SK-N-SH treated with all-trans-retinoic acid at 6 μM for 48 hours (cell line): ENCODE data around the gene PIK3R5.

Source experiments
- ATAC-seq: fragments of 200-7000 bp; cut with Tn5 transposase; 3 replicates; pipeline ENCODE4 v1.9.1; 2020; ENCODE audit warnings: mild to moderate bottlenecking, moderate library complexity
- ARNTL ChIP-seq: fragments of 450-650 bp; formaldehyde crosslinking; IDR thresholded peaks from 2 replicates; pipeline ENCODE4 v1.5.0; 2020; ENCODE audit warnings: low read depth, mild to moderate bottlenecking, moderate library complexity, borderline replicate concordance
- BACH2 ChIP-seq: fragments of 250-450 bp; sonication (Bioruptor Pico); IDR thresholded peaks from 2 replicates; pipeline ENCODE4 v1.9.0; 2021; ENCODE audit warnings: mild to moderate bottlenecking, borderline replicate concordance
- CREB5 ChIP-seq: fragments of 250-450 bp; sonication (Bioruptor Pico); IDR thresholded peaks from 2 replicates; pipeline ENCODE4 v1.5.1; 2020; ENCODE audit warnings: low read depth, mild to moderate bottlenecking, moderate library complexity
- CSDC2 ChIP-seq: fragments of 250-450 bp; sonication (Bioruptor Pico); IDR thresholded peaks from 2 replicates; pipeline ENCODE4 v1.5.0; 2020; ENCODE audit warnings: mild to moderate bottlenecking, moderate library complexity
- ESRRG ChIP-seq: fragments of 250-450 bp; sonication (Bioruptor Pico); IDR thresholded peaks from 2 replicates; pipeline ENCODE4 v1.6.1; 2021; ENCODE audit warnings: mild to moderate bottlenecking
- GLIS3 ChIP-seq: fragments of 250-450 bp; sonication (Bioruptor Pico); IDR thresholded peaks from 2 replicates; pipeline ENCODE4 v1.5.0; 2020; ENCODE audit warnings: mild to moderate bottlenecking, moderate library complexity
- ISL1 ChIP-seq: fragments of 250-450 bp; sonication (Bioruptor Pico); IDR thresholded peaks from 2 replicates; pipeline ENCODE4 v2.1.2; 2022; ENCODE audit warnings: mild to moderate bottlenecking, moderate library complexity
- OSR1 ChIP-seq: fragments of 250-450 bp; sonication (Bioruptor Pico); IDR thresholded peaks from 2 replicates; pipeline ENCODE4 v1.8.0; 2022; ENCODE audit warnings: moderate library complexity, mild to moderate bottlenecking, inconsistent platforms
- PATZ1 ChIP-seq: fragments of 250-450 bp; sonication (Bioruptor Pico); IDR thresholded peaks from 2 replicates; pipeline ENCODE4 v1.8.0; 2020; ENCODE audit warnings: mild to moderate bottlenecking, moderate library complexity, borderline replicate concordance
- PPARA ChIP-seq: fragments of 250-450 bp; sonication (Bioruptor Pico); IDR thresholded peaks from 2 replicates; pipeline ENCODE4 v1.5.0; 2020; ENCODE audit warnings: mild to moderate bottlenecking, borderline replicate concordance
- RARB ChIP-seq: fragments of 250-450 bp; sonication (Bioruptor Pico); IDR thresholded peaks from 2 replicates; pipeline ENCODE4 v1.8.0; 2021; ENCODE audit warnings: mild to moderate bottlenecking, moderate library complexity
- SNAI2 ChIP-seq: fragments of 250-450 bp; sonication (Bioruptor Pico); IDR thresholded peaks from 2 replicates; pipeline ENCODE4 v1.5.0; 2020; ENCODE audit warnings: mild to moderate bottlenecking, moderate library complexity
- TCF4 ChIP-seq: fragments of 250-450 bp; sonication (Bioruptor Pico); IDR thresholded peaks from 2 replicates; pipeline ENCODE4 v1.8.0; 2021; ENCODE audit warnings: mild to moderate bottlenecking, moderate library complexity, borderline replicate concordance
- TOX ChIP-seq: fragments of 250-450 bp; sonication (Bioruptor Pico); IDR thresholded peaks from 2 replicates; pipeline ENCODE4 v1.8.0; 2021; ENCODE audit warnings: mild to moderate bottlenecking, moderate library complexity, borderline replicate concordance
- ZFP3 ChIP-seq: fragments of 250-450 bp; sonication (Bioruptor Pico); IDR thresholded peaks from 2 replicates; pipeline ENCODE4 v1.5.0; 2020; ENCODE audit warnings: mild to moderate bottlenecking, moderate library complexity
- ZFP30 ChIP-seq: fragments of 450-650 bp; formaldehyde crosslinking; IDR thresholded peaks from 2 replicates; pipeline ENCODE4 v1.5.0; 2022; ENCODE audit warnings: mild to moderate bottlenecking, moderate library complexity
- ZNF565 ChIP-seq: fragments of 450-650 bp; formaldehyde crosslinking; conservative IDR thresholded peaks from 2 replicates; pipeline ENCODE4 v1.5.0; 2020; ENCODE audit warnings: low read depth, mild to moderate bottlenecking, moderate library complexity
- ZNF70 ChIP-seq: fragments of 450-650 bp; formaldehyde crosslinking; IDR thresholded peaks from 2 replicates; pipeline ENCODE4 v1.5.0; 2020; ENCODE audit warnings: mild to moderate bottlenecking, moderate library complexity
- ZNF8 ChIP-seq: fragments of 450-650 bp; formaldehyde crosslinking; IDR thresholded peaks from 2 replicates; pipeline ENCODE4 v1.5.0; 2020; ENCODE audit warnings: mild to moderate bottlenecking, moderate library complexity
- TF ChIP-seq, protein P1 (sequence below): fragments of 250-450 bp; sonication (Bioruptor Pico); IDR thresholded peaks from 2 replicates; pipeline ENCODE4 v1.8.0; 2021; ENCODE audit warnings: low read depth, mild to moderate bottlenecking, moderate library complexity, borderline replicate concordance
- TF ChIP-seq, protein P2 (sequence below): fragments of 250-450 bp; sonication (Bioruptor Pico); IDR thresholded peaks from 2 replicates; pipeline ENCODE4 v1.5.0; 2020; ENCODE audit warnings: mild to moderate bottlenecking, moderate library complexity

PIK3R5 gene

GRCh38 chr17:8944748-8945147 is 20.8 kb downstream of the PIK3R5 start:
- ATAC-seq = no peak
- TF ChIP-seq TCF4 (CRISPR knock-in tag) = no peak
- TF ChIP-seq ZNF565 (CRISPR knock-in tag) = no peak
- no peak for TF ChIP-seq ESRRG

DNA sequence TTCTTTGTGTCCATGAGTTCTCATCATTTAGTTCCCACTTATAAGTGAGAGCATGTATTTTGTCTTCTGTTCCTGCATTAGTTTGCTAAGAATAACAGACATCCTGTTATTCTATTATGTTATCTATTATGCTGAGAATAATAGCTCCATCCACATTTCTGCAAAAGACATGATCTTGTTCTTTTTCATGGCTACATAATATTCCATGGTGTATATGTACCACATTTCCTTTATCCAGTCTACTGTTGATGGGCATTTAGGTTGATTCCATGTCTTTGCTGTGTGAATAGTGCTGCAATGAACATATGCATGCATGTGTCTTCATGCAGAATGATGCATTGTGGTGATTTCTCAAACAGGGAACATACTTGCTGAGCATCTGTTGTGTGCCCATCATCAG is 21.4 kb downstream of the PIK3R5 start:
- TF ChIP-seq ZNF70 (no peak), BACH2 (CRISPR knock-in tag) (no peak), ZFP30 (no peak), ISL1 (no peak)
- TF ChIP-seq, protein P1, sequence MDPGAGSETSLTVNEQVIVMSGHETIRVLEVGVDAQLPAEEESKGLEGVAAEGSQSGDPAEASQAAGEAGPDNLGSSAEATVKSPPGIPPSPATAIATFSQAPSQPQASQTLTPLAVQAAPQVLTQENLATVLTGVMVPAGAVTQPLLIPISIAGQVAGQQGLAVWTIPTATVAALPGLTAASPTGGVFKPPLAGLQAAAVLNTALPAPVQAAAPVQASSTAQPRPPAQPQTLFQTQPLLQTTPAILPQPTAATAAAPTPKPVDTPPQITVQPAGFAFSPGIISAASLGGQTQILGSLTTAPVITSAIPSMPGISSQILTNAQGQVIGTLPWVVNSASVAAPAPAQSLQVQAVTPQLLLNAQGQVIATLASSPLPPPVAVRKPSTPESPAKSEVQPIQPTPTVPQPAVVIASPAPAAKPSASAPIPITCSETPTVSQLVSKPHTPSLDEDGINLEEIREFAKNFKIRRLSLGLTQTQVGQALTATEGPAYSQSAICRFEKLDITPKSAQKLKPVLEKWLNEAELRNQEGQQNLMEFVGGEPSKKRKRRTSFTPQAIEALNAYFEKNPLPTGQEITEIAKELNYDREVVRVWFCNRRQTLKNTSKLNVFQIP = no peak
- TF ChIP-seq, all 23 proteins: peak for 0
- no peak for ATAC-seq

DNA sequence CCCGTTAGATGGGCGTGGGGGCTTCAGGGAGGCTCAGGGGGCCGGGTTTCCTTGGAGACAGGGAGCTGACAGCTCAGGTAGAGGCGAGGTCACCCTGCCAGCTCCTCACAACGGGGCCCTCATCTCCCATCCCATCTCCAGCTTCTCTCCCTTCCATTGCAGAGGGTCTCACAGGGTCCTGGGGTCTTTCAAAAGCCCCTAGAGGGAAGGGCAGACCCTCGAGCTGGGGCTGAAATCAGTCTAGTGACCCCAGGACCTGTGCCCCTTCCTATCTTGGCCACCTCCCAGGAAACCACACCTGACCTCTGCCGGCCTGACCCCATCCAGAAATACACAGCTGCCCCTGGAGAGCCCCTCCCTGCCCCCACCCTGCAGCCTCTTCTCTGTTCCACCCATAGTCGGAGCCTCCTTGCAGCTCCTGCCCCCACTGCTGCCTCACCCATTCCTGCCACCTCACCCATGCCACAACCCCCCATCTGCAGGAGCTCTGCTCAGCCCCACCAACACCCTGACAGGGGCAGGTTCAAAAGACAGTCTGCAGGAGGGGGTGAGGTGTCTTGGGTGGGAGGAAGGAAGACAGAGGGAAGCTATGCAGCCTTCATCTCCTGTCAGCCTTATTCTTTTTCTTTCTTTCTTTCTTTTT is 23.4 kb downstream of the PIK3R5 start:
- no peak for ATAC-seq

More for the DNA sequence above, 23.4 kb downstream of the PIK3R5 start:
- TF ChIP-seq, protein P2, sequence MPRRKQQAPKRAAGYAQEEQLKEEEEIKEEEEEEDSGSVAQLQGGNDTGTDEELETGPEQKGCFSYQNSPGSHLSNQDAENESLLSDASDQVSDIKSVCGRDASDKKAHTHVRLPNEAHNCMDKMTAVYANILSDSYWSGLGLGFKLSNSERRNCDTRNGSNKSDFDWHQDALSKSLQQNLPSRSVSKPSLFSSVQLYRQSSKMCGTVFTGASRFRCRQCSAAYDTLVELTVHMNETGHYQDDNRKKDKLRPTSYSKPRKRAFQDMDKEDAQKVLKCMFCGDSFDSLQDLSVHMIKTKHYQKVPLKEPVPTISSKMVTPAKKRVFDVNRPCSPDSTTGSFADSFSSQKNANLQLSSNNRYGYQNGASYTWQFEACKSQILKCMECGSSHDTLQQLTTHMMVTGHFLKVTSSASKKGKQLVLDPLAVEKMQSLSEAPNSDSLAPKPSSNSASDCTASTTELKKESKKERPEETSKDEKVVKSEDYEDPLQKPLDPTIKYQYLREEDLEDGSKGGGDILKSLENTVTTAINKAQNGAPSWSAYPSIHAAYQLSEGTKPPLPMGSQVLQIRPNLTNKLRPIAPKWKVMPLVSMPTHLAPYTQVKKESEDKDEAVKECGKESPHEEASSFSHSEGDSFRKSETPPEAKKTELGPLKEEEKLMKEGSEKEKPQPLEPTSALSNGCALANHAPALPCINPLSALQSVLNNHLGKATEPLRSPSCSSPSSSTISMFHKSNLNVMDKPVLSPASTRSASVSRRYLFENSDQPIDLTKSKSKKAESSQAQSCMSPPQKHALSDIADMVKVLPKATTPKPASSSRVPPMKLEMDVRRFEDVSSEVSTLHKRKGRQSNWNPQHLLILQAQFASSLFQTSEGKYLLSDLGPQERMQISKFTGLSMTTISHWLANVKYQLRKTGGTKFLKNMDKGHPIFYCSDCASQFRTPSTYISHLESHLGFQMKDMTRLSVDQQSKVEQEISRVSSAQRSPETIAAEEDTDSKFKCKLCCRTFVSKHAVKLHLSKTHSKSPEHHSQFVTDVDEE (CRISPR knock-in tag) = no peak
- TF ChIP-seq OSR1 (CRISPR knock-in tag) = no peak
- no peak for TF ChIP-seq GLIS3 (CRISPR knock-in tag)
- TF ChIP-seq ZNF565 (CRISPR knock-in tag) = no peak
- no peak for TF ChIP-seq TCF4 (CRISPR knock-in tag)
- TF ChIP-seq SNAI2 = no peak
- TF ChIP-seq RARB (CRISPR knock-in tag) = no peak
- no peak for TF ChIP-seq PATZ1 (CRISPR knock-in tag)
- no peak for TF ChIP-seq CSDC2 (CRISPR knock-in tag)
- TF ChIP-seq ISL1 = no peak
- TF ChIP-seq ZNF70 = no peak
- no peak for TF ChIP-seq TOX
- no peak for TF ChIP-seq CREB5
- TF ChIP-seq ZFP3 (CRISPR knock-in tag) = no peak
- no peak for TF ChIP-seq ZFP30
- TF ChIP-seq, protein P1 = no peak
- TF ChIP-seq PPARA (CRISPR knock-in tag) = no peak
- TF ChIP-seq ARNTL (CRISPR knock-in tag) = no peak
- TF ChIP-seq ZNF8 (CRISPR knock-in tag) = no peak
